IPS-15b (cell line): ENCODE results near the gene EPHX1.
A peak's percentile ranks its signal among the peaks of the same experiment; 100 is the strongest.
"Not testable (repeated sequence)": the region's sequence is repeated elsewhere in the genome, so short reads cannot be mapped to it uniquely, and the experiment has no call there.

ENCODE experiments used
- H3K27me3 ChIP-seq: one replicate; pipeline ENCODE4 v1.6.1; 2013; ENCODE audit warnings: low read length; ENCODE audit not compliant: control insufficient read depth, insufficient read depth
- H3K36me3 ChIP-seq: one replicate; pipeline ENCODE4 v1.6.1; 2013; ENCODE audit warnings: low read length; ENCODE audit not compliant: control insufficient read depth, insufficient read depth
- H3K4me1 ChIP-seq: one replicate; pipeline ENCODE4 v1.6.1; 2013; ENCODE audit warnings: mild to moderate bottlenecking, low read length; ENCODE audit not compliant: control insufficient read depth, insufficient read depth
- H3K4me3 ChIP-seq: one replicate; pipeline ENCODE4 v1.5.1; 2013; ENCODE audit warnings: low read depth, low read length
- H3K9ac ChIP-seq: one replicate; pipeline ENCODE4 v1.6.1; 2013; ENCODE audit warnings: low read depth, mild to moderate bottlenecking, low read length
- H3K9me3 ChIP-seq: one replicate; pipeline ENCODE4 v1.6.1; 2013; ENCODE audit warnings: mild to moderate bottlenecking, low read length; ENCODE audit not compliant: control insufficient read depth, insufficient read depth

EPHX1 gene

DNA sequence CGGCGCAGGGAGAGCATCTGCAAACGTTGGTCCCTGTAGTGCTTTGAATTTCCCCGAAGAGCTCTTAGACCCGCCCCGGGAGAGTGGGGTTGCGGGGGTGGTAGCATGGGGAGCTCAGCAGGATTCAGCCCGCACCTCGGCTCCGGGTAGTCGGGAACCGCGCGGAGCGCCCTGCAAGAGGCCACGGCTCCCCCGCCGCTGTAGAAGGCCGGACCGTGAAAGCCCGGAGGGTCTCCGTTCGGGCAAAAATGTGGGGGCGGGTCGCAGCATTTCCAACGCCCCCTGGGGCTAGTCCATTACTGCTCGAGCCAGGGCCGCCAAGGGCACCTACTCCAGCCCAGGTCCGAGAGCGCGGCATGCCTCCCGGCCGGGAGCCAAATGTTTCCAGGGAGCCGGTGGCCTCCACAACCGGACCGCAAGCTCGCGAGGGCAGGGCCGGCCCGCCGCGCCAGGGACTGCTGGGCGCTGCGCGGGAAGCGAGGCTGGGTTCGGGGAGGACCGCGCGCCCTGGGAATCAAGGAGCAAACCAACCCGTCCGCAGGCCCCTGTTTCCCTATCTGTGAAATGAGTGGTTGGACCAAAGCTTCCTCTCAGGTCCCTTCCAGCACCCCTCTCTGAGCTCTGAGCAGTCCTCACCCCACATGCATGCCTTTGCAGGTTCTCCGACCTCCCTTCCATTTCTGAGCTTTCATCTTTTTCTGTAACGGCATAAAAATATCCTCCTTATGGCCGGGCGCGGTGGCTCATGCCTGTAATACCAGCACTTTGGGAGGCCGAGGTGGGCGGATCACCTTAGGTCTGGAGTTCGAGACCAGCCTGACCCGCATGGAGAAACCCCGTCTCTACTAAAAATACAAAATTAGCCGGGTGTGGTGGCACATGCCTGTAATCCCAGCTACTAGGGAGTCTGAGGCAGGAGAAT is 73.0 kb downstream of the EPHX1 start:
- Histone ChIP-seq H3K9me3 (no peaks in the 10 kb centered on the region), H3K9ac (peak overlapping the region; percentile 87), H3K4me3 (peak overlapping the region; percentile 78), H3K4me1 (peaks cover 14% of the 10 kb centered on the region), H3K27me3 (no peaks in the 10 kb centered on the region), H3K36me3 (no peaks in the 10 kb centered on the region)

DNA sequence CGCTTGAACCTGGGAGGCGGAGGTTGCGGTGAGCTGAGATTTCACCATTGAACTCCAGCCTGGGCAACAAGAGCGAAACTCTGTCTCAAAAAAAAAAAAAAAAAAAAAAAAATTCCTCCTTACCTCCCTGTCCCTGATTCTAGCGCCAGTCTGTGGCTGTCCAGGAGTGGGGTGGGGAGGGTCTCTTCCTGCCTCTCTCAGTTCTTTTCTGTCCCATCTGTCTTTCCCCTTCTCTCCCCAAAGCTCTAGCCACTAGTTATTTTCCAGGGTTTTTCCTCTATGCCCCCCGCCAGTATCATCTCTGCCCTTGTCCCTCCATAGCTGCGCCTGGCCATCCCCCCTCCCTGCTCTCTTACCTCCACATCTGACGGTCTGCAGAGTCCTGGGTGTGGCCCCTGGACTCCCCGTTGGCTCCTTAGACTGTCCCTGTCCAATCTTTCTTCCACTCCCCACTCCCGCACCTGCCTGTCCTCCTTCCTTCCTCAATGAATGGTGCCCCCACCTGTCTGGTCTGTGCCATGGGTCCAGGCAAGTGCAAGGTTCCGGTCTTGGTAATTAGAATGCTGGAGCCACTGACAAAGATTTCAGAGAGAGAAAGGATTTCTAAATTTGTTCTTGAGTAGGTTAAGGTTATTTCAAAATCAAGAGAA is 73.8 kb downstream of the EPHX1 start:
- Histone ChIP-seq H3K27me3 (no peaks in the 10 kb centered on the region), H3K4me3 (peak overlapping the region; percentile 78), H3K4me1 (peaks cover 14% of the 10 kb centered on the region), H3K36me3 (no peaks in the 10 kb centered on the region), H3K9me3 (no peaks in the 10 kb centered on the region), H3K9ac (no peak overlapping the region)

DNA sequence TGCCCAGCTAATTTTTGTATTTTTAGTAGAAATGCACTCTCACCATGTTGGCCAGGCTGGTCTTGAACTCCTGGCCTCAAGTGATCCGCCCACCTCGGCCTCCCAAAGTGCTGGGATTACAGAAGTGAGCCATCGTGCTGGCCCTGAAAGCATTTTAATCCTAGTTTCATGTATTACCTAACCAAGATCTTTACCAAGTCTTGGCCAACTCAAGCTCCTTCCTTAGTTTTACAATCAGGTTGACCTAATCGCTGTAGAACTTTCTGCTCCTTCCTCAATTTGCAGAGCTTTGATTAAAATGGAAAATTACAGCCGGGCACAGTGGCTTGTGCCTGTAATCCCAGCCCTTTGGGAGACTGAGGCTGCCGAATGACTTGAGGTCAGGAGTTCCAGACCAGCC is 75.4 kb downstream of the EPHX1 start:
- Histone ChIP-seq H3K9me3 (no peaks in the 10 kb centered on the region), H3K4me1 (peaks cover 21% of the 10 kb centered on the region), H3K27me3 (no peaks in the 10 kb centered on the region), H3K9ac (no peak overlapping the region), H3K36me3 (no peaks in the 10 kb centered on the region), H3K4me3 (no peak overlapping the region)

DNA sequence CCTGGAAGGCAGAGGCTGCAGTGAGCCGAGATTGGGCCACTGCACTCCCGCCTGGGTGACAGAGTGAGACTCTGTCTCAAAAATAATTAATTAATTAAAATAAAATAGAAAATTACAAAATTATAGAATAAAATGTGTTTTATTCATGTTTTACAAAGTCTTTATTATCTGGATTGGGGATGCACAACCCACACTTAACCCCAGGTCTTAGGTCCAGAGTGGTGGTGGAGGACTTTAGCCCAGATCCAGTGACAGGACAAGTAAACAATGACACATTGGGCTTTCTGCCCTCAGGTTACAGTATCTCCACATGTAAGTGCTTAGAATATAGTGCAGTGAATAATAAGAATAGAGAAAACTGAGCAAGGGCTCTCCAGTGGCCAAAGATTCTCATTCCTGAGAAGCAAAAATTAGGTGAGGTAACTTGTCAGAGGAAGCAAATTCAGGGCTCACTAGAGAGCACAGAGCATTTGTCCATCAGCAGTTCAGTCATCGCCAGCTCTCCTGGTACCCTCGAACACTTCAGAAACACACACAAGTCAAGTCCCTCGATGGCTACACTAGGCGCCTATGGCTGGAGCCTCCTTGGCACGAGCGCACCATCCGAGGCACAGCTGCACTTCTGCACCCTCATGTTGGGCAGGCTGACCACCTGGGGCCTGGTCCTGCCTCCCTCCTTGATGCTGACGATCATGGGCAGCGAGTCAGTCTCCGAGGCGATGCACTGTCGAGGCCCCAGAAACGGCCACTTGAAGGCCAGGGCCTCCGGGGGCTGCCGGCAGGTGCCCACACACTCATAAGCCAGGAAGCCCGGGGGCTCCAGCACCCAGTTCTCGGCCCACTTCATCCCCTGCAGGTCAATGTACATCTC is 76.5 kb downstream of the EPHX1 start:
- H3K4me3 ChIP-seq: no peak overlapping the region
- H3K27me3 ChIP-seq: no peaks in the 10 kb centered on the region
- no peaks in the 10 kb centered on the region for H3K36me3 ChIP-seq
- no peaks in the 10 kb centered on the region for H3K9me3 ChIP-seq
- peaks cover 21% of the 10 kb centered on the region for H3K4me1 ChIP-seq
- H3K9ac ChIP-seq: no peak overlapping the region

DNA sequence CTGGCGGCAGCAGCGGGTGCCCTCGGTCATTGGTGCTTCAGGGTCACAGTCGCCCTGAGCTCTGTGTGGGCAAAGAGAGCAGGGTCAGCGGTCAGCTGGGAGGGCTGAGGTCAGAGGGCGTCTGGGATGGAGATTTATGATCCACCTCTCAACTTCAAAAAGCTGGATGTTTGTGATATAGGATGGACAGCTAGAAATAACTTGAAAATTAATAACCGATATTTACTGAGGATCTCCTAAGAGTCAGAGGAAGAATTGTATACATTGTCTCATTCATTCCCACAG is 77.0 kb downstream of the EPHX1 start:
- Histone ChIP-seq H3K9ac (no peak overlapping the region), H3K4me1 (peaks cover 20% of the 10 kb centered on the region), H3K4me3 (peak overlapping the region; percentile 8), H3K36me3 (no peaks in the 10 kb centered on the region), H3K9me3 (no peaks in the 10 kb centered on the region), H3K27me3 (no peaks in the 10 kb centered on the region)

DNA sequence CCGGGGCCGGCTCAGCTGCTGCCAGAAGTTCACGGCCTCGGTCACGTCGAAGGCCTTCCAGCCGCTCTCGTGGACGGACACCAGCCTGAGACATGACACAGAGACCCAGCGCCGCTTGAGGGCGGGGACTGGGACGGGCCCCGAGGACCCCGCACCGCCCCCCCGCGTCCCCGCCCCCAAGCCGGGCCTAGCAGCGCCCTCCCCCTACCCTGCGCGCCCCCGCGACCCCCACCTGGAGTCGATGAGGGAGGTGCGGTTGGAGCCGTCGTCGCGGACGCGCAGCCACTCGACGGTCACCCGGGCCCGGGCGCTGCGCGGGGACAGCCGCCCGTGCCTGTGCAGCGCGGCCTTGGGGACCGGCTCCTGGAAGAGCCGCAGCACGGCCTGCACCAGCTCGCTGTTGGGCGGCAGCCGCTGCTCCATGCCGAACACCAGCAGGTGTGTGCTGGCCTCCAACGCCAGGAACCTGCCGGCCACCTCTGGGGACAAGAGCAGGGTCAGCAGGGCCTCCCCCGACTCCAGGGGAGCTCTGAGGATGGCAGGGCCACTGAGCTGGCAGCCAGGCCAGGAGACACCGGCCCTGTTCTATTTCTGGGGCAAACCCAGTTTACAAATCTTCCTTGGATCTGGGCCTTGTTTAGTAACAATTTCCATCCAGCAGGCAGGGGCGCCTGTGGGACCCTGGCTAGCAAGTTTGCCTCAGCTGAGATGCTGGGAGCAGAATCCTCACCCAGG is 77.8 kb downstream of the EPHX1 start:
- not testable (repeated sequence) for H3K9ac ChIP-seq, H3K36me3 ChIP-seq, H3K27me3 ChIP-seq, H3K9me3 ChIP-seq
- Histone ChIP-seq H3K4me3 (peak overlapping the region; percentile 23), H3K4me1 (peaks cover 20% of the 10 kb centered on the region)

DNA sequence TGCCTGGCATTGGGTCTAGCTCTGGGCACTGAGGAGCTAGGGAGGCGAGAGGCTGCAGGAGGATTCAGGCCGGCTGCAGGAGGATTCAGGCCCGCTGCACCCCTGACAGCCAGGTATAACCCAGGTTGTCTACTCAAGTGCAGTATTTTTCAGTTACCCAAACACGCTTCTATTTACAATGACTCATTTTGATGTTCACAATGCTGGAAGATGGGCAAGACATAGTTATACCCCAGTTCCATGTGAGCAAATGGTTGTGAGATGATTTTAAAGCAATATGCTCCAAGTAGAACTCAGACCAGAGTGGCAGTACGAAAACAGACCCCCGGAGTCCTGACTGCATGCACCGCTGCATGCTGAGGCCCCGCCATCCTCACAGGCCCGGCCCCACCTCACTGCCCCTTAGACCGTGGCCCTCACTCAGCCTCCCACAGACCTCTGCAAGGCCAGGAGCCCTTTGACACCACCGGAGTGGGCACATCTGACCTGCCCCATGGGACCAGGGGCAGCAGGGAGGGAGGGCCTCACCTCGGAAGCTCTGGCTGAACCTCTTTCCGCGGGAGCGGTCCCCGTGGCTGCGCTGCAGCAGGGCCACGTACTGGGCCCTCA is 78.5 kb downstream of the EPHX1 start:
- peaks cover 20% of the 10 kb centered on the region for H3K4me1 ChIP-seq
- no peaks in the 10 kb centered on the region for H3K27me3 ChIP-seq
- H3K9ac ChIP-seq: peak overlapping the region; percentile 60
- peak overlapping the region; percentile 23 for H3K4me3 ChIP-seq
- H3K9me3 ChIP-seq: no peaks in the 10 kb centered on the region
- no peaks in the 10 kb centered on the region for H3K36me3 ChIP-seq

DNA sequence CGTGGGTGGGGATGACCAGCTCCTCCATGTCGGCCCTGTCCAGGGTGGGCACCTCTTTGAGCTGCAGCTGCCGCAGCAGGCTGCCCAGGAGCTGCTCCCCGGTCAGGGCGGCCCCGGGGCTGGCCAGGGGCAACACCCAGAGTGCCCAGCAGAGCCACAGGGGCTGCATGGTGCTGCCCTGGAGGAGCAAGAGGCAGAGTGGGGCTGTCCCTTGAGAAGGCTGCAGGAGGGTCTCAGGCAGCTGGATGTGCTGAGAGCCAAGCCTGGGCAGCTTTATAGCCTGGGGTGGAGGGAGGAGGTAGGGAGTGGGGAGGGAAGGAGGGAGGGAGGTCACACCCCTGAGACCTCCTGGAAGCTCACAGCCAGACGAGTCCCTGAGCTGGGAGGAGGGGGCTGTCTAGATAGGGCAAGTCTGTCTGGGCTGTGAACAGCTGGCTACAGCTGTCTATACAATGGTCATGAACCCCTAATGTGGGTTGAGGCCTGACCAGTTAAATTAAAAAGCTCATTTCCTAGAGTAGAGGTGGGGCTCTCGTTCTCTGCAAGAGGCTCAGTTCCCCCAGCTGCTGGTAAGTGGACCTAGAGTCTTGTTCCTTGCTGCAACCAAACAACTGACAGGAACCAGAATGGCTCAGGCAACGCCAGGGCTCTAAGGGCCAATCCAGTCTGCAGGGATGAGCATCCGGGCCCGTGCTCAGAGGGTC is 79.1 kb downstream of the EPHX1 start, which contains the start of gene LEFTY1:
Gene LEFTY1, minus strand, starts transcription at position 249 of the 704 bp plus-strand sequence. Its CDS starts 80 bp downstream, at position 169.
- peak within 1 kb of the TSS; percentile 60 for H3K9ac ChIP-seq
- H3K27me3 ChIP-seq: no peaks in the 10 kb centered on the region
- peak within 1 kb of the TSS; percentile 23 for H3K4me3 ChIP-seq
- H3K9me3 ChIP-seq: no peaks in the 10 kb centered on the region
- H3K4me1 ChIP-seq: peaks cover 20% of the 10 kb centered on the region
- no peaks in the 10 kb centered on the region for H3K36me3 ChIP-seq

DNA sequence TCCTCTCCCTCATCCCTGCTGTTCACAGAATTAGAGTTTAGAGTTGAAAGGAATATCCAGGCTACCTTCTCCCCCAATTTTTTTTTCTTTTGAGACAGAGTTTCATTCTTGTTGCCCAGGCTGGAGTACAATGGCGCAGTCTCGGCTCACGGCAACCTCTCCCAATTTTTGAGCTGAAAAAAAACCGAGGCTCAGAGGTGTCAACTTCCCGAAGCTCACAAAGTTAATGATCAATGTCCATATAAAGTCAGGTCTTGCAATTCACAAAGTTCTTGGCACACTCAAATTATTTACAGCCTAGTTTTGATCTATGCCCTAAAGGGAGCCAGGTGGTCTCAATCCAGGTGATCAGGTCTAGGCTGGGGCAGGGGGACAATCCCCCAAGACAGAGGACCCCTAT is 79.8 kb downstream of the EPHX1 start:
- H3K4me1 ChIP-seq: peaks cover 20% of the 10 kb centered on the region
- H3K27me3 ChIP-seq: no peaks in the 10 kb centered on the region
- H3K4me3 ChIP-seq: no peak overlapping the region
- no peaks in the 10 kb centered on the region for H3K36me3 ChIP-seq
- H3K9me3 ChIP-seq: no peaks in the 10 kb centered on the region
- no peak overlapping the region for H3K9ac ChIP-seq

DNA sequence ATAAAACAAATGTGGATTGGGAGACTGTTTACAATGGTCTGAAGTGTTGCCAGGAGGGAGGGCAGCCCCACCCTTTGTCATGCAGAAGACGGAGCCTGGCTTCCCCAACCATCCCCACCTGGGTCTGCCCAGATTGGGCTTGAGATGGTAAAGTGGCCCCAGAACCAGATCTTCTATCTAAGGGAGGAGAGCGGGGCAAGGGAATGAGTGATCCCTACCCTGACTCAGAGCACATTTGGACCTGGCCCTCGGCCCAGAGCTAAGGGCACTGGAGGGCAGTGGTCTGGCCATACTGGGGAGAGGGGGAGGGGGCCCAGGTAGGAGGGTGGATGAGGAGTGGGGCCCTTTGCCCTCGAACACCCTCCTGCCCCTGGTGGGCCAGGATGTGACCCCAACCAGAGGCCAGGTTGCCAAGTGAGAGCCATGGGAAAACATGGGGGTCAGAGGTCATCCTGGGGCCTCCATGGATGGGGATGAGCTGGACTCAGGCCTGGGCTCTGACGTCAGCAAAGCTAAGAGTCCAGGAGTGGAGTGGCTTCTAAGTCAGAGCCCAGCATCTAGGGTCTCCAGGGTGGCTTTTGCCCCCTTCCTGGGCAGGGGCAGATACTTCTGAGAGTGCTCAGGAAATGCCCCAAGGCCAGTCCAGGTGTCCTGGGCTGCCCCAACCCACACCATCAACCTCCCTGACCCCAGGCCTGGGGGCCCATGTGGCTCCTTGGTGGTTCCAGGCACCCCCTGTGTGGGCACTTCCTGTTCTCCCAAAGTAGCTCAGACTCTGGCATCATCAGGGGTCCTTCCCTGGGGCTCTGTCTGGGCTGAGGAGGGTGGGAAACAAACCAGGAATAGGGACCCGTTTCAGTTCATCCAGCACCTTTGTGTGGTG is 80.7 kb downstream of the EPHX1 start:
- Histone ChIP-seq H3K4me3 (no peak overlapping the region), H3K27me3 (no peaks in the 10 kb centered on the region), H3K4me1 (peaks cover 20% of the 10 kb centered on the region), H3K9me3 (no peaks in the 10 kb centered on the region), H3K9ac (peak overlapping the region; percentile 12), H3K36me3 (no peaks in the 10 kb centered on the region)
